H1 (cell line): Measurements from ENCODE around the gene OR8B2. TPM values are rescaled to one million over a fixed set of nuclear protein-coding genes. Genes with fewer than 3 reads are reported as not detected.

Experiments
- CHD2 ChIP-seq: IDR thresholded peaks from 2 replicates; pipeline ENCODE4 v1.6.1; 2012; ENCODE audit warnings: low read length, improper control_type of control experiment
- FOSL1 ChIP-seq: IDR thresholded peaks from 2 replicates; pipeline ENCODE4 v1.6.1; 2011; ENCODE audit warnings: mild to moderate bottlenecking, low read depth, low read length, moderate library complexity; ENCODE audit not compliant: insufficient read depth
- JUN ChIP-seq: IDR thresholded peaks from 2 replicates; pipeline ENCODE4 v1.6.1; 2011; ENCODE audit warnings: low read depth, mild to moderate bottlenecking, improper control_type of control experiment, low read length
- NANOG ChIP-seq: IDR thresholded peaks from 2 replicates; pipeline ENCODE4 v1.6.1; 2011; ENCODE audit warnings: low read length, low read depth, mild to moderate bottlenecking, inconsistent platforms; ENCODE audit not compliant: insufficient read depth, poor library complexity, severe bottlenecking
- TEAD4 ChIP-seq: IDR thresholded peaks from 2 replicates; pipeline ENCODE4 v1.6.1; 2012; ENCODE audit warnings: low read depth, low read length, inconsistent platforms, mixed read lengths
- polyA plus RNA-seq, 7 experiments: library from polyadenylated mRNA; depleted of rRNA in 3 of 7; stranded (reverse) in 5 of 7; unstranded in 2 of 7; fragments of >200 nt in 5 of 7; fragments of 200-250 nt in 2 of 7; gene quantifications; 1 replicate in 5 of 7; 2 replicates in 1 of 7; 4 replicates in 1 of 7; pipeline versions ENCODE4 v1.2.1 to v1.2.3, GENCODE V29; 2011 to 2013; ENCODE audit warnings: missing spikeins in 2 of 7, mixed read lengths in 2 of 7
- total RNA-seq: library from RNA; stranded (reverse); fragmentation: NEBNext Ultra II Directional; extraction: Animal tissue kit (Norgen Biotek cat#: 25700); gene quantifications from 2 replicates; pipeline ENCODE4 v1.2.1, GENCODE V29; 2021
- TF ChIP-seq, protein P1 (sequence below): fragments of 300-600 bp; sonication (generic); IDR thresholded peaks from 2 replicates; pipeline ENCODE4 v1.7.1; 2012; ENCODE audit warnings: low read length, moderate library complexity, mild to moderate bottlenecking, inconsistent platforms; ENCODE audit not compliant: insufficient replicate concordance
- TF ChIP-seq, protein P2 (sequence below): IDR thresholded peaks from 2 replicates; pipeline ENCODE4 v1.6.1; 2012; ENCODE audit warnings: inconsistent platforms
- TF ChIP-seq, protein P3 (sequence below): IDR thresholded peaks from 2 replicates; pipeline ENCODE4 v1.6.1; 2011; ENCODE audit warnings: low read length, improper control_type of control experiment

Gene OR8B2
- total and polyA plus RNA-seq, 2 of the 8 experiments (the other 6 are each of a cell fraction or from before 2014, with no cell fraction given), result not detected

DNA sequence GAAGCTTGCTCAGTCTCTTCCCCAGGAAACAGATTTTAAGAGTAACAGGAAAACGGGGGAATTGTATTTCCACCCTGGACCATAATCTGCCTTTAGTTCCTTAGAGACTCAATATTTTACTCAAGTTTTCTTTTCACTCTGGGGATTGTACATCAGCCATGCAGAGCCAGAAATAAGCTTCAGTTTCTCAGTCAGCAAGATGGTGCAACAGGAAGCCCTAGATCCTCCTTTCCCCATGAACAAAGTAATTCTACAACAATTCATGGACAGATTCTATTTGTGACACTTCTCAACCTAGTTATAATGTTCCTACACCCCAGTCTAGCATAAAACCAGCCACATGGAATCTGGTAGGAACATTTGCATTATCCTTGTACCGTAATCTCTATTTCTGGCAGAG is 24.7 kb downstream of the OR8B2 start (continued):
- TF ChIP-seq, protein P1, sequence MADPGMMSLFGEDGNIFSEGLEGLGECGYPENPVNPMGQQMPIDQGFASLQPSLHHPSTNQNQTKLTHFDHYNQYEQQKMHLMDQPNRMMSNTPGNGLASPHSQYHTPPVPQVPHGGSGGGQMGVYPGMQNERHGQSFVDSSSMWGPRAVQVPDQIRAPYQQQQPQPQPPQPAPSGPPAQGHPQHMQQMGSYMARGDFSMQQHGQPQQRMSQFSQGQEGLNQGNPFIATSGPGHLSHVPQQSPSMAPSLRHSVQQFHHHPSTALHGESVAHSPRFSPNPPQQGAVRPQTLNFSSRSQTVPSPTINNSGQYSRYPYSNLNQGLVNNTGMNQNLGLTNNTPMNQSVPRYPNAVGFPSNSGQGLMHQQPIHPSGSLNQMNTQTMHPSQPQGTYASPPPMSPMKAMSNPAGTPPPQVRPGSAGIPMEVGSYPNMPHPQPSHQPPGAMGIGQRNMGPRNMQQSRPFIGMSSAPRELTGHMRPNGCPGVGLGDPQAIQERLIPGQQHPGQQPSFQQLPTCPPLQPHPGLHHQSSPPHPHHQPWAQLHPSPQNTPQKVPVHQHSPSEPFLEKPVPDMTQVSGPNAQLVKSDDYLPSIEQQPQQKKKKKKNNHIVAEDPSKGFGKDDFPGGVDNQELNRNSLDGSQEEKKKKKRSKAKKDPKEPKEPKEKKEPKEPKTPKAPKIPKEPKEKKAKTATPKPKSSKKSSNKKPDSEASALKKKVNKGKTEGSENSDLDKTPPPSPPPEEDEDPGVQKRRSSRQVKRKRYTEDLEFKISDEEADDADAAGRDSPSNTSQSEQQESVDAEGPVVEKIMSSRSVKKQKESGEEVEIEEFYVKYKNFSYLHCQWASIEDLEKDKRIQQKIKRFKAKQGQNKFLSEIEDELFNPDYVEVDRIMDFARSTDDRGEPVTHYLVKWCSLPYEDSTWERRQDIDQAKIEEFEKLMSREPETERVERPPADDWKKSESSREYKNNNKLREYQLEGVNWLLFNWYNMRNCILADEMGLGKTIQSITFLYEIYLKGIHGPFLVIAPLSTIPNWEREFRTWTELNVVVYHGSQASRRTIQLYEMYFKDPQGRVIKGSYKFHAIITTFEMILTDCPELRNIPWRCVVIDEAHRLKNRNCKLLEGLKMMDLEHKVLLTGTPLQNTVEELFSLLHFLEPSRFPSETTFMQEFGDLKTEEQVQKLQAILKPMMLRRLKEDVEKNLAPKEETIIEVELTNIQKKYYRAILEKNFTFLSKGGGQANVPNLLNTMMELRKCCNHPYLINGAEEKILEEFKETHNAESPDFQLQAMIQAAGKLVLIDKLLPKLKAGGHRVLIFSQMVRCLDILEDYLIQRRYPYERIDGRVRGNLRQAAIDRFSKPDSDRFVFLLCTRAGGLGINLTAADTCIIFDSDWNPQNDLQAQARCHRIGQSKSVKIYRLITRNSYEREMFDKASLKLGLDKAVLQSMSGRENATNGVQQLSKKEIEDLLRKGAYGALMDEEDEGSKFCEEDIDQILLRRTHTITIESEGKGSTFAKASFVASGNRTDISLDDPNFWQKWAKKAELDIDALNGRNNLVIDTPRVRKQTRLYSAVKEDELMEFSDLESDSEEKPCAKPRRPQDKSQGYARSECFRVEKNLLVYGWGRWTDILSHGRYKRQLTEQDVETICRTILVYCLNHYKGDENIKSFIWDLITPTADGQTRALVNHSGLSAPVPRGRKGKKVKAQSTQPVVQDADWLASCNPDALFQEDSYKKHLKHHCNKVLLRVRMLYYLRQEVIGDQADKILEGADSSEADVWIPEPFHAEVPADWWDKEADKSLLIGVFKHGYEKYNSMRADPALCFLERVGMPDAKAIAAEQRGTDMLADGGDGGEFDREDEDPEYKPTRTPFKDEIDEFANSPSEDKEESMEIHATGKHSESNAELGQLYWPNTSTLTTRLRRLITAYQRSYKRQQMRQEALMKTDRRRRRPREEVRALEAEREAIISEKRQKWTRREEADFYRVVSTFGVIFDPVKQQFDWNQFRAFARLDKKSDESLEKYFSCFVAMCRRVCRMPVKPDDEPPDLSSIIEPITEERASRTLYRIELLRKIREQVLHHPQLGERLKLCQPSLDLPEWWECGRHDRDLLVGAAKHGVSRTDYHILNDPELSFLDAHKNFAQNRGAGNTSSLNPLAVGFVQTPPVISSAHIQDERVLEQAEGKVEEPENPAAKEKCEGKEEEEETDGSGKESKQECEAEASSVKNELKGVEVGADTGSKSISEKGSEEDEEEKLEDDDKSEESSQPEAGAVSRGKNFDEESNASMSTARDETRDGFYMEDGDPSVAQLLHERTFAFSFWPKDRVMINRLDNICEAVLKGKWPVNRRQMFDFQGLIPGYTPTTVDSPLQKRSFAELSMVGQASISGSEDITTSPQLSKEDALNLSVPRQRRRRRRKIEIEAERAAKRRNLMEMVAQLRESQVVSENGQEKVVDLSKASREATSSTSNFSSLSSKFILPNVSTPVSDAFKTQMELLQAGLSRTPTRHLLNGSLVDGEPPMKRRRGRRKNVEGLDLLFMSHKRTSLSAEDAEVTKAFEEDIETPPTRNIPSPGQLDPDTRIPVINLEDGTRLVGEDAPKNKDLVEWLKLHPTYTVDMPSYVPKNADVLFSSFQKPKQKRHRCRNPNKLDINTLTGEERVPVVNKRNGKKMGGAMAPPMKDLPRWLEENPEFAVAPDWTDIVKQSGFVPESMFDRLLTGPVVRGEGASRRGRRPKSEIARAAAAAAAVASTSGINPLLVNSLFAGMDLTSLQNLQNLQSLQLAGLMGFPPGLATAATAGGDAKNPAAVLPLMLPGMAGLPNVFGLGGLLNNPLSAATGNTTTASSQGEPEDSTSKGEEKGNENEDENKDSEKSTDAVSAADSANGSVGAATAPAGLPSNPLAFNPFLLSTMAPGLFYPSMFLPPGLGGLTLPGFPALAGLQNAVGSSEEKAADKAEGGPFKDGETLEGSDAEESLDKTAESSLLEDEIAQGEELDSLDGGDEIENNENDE, result no peak
- TF ChIP-seq FOSL1, result no peak
- TF ChIP-seq NANOG, result no peak
- TF ChIP-seq, protein P2, sequence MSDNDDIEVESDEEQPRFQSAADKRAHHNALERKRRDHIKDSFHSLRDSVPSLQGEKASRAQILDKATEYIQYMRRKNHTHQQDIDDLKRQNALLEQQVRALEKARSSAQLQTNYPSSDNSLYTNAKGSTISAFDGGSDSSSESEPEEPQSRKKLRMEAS, result no peak
- no peak for TF ChIP-seq JUN
- TF ChIP-seq CHD2, result no peak
- TF ChIP-seq, protein P3, sequence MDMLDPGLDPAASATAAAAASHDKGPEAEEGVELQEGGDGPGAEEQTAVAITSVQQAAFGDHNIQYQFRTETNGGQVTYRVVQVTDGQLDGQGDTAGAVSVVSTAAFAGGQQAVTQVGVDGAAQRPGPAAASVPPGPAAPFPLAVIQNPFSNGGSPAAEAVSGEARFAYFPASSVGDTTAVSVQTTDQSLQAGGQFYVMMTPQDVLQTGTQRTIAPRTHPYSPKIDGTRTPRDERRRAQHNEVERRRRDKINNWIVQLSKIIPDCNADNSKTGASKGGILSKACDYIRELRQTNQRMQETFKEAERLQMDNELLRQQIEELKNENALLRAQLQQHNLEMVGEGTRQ, result no peak
- no peak for TF ChIP-seq TEAD4
